ENCODE data around the gene TNPO2.

Gene TNPO2

DNA sequence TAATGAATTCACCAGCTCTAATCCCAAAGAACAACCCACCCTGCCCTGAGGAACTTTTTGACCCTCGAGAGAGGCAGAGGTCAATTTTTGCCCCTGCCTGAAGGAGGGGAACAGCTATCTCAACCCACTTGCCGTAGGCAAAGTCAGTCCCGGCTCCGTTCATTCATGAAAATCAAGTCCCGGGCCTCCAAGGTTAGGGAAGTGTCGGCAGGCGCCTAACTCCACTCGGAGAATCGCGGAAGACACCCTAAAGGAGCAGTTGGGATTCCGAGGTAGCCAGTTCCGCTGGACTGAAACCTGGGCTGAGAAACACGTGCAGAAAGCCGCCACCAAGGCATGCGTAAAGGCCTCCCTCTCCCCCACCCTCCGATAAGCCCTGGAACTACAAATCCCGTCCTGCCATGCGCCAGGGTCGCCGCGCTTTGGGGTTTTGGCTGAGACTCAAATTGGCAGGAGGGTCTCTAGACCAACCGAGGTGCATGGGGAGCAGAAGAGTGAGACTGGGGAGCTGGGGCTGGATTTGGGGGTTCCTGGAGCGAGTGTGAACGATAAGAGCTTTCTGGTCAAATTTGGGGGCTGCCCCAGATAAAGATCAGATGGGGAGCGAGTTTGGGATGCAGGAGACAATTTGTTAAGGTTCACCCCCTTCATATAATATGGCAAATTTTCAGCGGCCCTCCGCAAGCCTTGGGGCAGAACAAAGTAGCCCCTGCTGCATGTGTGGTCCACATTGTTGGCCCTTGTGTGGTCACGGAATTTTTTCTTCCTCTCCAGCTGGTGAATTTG, at the start of gene TNPO2:
Gene TNPO2 (minus strand): TSS at position 292 of the 786 bp plus-strand sequence. CDS start 2,955 bp downstream, outside the sequence.
- no peak for FAIRE-seq

DNA sequence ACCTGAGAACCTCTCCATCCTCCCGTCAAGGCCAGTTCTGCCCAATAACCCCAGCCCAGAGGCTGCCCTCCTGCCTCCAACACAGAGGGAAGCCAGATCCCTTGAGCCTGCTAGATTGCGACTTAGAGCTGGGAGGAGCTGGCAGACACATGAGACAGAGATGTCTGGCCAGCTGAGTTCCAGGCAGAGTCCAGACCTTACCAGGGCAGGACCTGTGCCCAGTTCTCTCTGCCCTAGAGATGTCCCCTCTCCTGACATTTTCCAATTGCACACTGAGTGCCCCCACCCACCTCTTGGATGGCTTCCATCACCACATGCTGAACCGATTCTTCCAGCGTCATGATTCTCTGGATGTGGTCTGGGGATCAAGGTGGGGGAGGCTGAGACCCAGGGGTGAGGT, 48.6 kb upstream of the TNPO2 start:
- no peak for FAIRE-seq

DNA sequence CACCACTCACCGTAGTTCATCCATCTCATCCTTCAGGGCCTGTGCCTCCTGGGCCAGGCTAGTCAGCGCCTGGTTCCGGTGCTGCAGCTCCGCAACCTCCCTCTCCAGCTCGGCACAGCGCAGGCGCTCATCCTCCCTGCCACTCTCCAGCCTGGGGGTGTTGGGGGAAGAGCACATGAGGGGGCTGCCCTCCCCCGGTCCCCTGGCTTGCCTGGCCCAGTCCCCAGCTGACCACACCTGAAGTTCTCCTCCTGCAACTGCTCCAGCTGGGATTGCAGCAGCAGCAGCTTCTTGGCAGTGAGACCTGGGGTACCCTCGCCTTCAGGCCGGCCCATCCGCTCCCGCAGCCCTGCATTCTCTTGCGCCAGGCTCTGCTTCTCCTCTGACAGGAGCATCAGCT, 47.2 kb upstream of the TNPO2 start:
- FAIRE-seq, result no peak

DNA sequence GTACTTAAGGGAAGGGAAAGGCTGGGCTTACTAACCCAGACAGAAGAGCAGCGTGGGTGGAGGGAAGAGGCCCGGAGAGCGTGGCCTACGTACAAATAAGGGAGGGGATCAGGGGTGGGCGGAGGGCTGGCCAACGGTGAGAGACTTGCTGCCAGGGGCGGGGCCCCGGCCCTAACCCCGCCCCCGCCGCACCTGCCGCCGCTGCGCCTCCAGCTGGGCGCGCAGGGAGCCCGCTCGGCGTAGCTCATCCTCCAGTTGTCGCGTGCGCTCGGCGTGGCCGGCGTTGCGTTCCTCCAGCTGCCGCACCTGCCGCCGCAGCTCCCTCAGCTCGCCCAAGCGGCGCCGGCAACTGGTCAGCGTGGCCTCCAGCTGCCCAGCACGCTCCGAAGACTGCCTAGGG, 46.0 kb upstream of the TNPO2 start:
- FAIRE-seq, result no peak

DNA sequence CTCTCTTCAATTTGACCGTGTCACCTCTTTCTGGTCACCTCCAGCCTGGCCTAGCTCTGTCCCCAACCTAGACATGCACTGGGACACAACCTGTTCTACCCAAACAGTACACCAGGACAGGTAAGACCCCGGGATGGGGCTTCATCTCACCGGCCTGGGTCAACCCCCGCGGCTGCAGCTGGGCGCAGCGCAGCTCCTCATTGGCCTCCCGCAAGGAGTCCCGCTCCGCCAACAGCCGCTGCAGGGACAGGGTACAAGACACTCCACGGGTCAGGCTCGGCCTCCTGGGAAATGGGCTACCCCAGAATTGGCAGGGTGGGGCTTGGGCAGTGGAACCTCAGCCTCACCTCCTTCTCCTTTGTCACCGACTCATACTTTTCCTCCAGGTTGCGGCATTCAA, 43.9 kb upstream of the TNPO2 start:
- FAIRE-seq, result no peak

DNA sequence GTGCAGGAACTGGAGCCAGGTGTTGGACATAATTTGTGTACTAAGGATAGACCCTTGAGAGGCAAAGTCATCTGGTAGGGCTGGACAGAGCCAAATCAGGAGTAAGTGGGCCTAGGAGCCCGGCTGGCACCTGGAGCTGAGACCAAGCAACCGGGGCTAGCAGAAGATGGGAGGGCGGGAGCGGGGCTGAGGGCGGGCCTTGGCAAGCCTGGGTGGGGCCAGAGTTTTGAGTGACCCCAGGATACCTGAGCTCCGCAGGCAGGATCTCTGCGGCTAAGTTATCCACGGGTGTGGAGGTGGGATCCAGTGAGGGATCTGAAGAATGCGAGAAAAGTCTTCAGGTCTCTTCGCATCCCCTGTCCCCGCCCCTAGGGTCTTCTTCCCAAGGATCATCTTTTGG, 43.4 kb upstream of the TNPO2 start:
- no peak for FAIRE-seq

DNA sequence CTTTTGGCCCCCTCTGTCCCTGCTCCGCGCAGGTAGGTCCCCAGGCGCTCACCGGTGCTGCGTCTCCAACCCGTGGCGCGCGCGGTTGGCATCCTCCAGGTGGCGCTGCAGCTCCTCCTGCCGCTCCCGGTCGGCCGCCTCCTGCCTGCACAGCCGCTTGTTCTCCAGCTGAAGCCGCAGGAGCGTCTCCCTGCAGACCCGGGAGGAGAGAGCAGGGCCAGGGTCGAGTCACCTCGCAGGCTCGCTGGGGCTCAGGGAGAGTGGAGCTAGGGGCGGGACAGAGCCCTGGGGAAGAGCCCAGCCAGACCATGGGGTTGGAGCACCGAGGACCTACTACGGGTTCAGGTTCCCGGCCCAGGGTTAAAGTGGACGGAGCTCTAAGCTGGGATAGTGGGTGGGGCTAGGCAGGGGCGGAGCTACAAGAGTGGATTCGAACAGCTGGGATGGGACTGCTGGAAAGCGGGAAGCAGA, 42.4 kb upstream of the TNPO2 start:
- no peak for FAIRE-seq

DNA sequence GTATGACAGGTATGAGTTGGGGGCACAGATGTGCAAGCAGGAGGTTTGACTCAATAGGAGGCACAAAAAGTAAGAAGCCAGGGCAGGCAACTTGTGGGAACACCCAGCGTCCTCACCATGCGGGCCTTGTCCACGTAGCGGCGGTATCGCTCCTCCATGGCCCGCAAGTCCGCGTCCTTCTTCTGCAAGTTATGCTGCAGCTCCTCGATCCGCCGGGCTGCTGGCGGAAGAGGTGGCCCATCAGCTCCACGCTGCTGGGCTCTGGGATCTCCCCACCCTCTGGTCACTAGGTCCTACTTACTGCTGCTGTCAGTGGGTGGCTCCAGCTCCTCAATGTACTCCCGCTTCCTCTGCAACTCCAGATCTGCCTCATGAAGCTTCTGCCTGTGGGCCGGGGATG, 41.0 kb upstream of the TNPO2 start:
- no peak for FAIRE-seq

DNA sequence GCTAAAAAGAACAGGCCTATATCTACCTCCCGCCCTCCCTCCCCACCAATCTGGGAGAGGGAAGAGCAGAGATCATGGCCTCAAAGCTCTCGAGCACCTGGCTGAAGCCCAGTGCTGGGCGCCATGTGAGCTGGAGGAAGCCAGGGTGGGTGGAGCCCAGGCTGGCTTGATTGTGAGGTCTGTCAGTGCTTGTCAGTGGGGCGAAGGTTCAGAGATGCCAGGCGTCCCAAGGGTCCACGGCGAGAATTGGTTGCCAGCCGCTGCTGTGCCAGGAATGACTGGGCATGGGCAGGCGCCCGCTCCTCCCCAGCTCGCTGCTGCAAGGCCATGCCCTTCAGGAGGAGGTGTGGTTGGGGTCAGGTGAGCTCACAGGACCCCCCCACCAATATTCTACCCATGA, 39.4 kb upstream of the TNPO2 start:
- FAIRE-seq, result no peak

DNA sequence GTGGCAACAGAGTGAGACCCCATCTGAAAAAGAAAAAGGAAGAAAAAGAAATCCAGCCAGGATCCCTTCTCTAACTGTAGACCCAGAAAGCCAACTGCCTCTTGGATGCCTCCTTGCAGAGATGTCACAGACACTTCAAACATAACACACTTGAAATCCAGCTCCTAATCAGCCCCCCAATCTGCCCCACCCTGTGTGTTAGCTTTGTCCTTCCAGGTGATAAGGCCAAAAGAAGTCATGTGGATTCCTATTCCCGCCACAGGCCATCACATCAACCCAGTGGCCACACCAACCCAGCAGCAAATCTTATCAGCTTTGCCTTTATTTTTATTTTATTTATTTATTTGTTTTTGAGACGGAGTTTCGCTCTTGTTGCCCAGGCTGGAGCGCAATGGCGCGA, 36.0 kb upstream of the TNPO2 start:
- no peak for FAIRE-seq

DNA sequence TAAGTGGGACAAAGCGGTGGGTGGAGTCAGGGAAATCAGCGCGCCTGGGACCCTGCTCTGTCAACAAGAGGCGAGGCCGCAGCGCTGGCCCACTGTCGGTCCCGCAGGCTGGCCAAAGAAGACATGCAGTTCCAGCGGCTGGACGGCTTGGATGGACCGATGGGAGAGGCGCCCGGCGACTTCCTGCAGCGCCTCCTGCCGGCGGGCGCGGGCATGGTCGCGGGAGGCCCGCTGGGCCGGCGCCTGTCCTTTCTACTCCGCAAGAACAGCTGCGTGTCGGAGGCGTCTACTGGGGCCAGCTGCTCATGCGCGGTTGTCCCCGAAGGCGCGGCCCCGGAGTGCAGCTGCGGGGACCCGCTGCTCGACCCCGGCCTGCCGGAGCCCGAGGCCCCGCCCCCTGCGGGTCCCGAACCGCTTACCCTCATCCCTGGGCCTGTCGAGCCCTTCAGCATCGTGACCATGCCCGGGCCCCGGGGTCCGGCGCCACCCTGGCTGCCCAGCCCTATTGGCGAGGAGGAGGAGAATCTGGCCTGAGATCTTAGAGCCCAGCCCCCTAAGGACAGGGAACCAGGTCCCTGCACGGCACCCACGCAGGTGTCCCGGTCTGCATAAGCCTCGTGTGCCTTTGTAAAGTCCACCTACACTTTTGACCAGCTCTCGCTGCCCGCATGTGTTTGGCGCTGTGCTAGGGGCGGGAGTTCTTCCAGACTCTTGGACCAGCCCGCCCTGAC, 34.0 kb upstream of the TNPO2 start:
- no peak for FAIRE-seq

DNA sequence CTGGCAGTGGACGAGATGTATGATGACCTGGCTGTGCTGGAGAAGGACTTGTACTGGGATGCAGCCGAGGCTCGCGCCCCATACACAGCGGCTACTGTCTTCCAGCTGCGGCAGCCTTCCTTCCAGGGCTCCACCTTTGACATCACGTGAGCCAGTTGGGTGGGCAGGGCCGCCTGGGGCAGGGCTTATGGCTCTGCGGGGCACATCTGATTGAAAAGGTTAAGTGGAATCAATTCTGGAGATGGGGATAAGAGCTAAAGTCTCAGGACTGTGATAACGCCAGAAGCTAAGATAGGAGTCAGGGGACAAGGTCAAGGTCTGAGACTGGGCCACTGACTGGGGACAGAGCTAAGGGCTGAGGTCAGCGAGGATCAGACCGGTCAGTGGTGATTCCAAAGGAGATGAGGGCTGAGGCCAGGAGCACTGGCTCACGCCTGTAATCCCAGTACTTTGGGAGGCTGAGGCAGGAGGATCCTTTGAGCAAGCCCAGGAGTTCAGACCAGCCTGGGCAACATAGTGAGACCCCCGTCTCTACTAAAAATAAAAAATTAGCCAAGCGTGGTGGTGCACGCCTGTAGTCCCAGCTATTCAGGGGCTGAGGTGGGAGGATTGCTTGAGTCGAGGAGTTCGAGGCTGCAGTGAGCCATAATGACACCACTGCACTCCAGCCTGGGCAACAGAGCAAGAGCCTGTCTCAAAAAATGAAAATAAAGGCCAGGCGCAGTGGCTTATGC, 32.6 kb upstream of the TNPO2 start:
- FAIRE-seq, result no peak

DNA sequence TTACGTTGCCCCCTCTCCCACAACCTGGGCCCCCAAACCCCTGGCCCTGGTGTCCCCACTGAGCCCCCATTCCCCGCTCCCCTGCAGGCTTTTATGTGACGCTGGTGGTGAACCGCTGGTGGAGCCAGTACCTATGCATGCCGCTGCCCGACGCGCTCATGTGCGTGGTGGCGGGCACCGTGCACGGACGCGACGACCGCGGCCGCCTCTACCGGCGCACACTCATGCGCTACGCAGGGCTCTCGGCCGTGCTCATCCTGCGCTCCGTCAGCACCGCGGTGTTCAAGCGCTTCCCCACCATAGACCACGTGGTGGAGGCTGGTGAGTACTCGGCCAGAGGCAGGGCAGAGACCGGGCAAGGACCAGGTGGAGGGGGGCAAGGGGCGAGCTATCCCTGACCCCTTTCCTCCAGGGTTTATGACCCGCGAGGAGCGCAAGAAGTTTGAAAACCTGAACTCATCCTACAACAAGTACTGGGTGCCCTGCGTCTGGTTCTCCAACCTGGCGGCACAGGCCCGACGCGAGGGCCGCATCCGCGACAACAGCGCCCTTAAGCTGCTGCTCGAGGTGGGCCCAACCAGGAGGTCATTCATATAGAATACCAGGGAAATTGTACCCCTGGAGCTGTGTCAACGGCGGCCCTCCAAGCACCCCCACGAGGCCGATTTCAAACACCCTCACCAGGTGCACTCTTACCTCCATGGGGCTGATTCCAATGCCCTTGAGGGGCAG, 30.9 kb upstream of the TNPO2 start:
- FAIRE-seq, result no peak

DNA sequence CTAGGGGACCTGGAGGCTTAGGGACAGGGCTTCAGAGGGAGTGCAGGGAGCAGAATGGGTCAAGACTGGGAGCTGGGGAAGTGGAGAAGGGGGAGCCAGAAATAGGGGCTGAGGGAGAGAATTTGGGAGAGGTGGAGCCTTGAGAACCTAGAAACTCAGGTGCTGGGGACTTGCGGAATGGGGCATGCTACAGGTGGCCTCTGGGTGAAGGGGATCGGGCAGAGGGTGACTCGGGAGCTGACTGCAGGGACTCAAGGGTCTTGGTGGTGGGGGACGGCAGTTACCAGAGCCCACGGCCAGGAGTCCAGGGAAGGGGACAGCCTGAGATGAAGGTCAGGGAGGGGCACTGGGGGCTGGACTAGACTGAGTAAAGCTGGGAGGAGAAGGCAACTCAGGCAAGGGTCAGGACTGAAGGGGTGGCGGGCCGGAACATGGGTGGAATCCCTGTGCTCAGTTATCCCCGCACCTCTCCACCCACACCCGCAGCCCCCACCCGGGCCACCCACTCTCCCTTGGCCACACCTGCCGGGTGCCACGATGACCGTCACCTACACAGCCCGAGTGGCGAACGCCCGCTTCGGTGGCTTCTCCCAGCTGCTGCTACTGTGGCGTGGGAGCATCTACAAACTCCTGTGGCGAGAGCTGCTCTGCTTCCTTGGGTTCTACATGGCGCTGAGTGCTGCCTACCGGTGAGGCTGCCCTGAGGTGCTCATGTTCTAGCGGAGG, 28.5 kb upstream of the TNPO2 start:
- no peak for FAIRE-seq

DNA sequence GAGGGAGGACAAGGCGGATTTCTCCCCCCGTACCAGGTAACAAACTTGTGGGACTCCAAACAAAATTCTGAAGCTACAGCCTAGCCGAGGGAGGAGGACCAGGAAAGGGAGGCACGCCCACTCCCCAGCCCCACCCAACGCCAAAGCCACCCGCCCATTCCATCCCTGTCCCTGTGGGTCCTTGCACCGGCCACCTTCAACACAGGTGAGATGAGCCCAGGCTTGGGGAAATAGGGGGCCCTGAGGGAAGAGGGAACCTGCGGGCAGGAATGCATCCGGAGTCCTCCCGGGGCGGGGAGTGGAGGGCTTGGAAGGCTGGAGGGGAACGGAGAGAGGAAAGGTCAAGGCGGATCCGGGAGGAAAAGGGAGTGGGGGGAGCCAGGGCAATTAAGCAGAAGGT, 27.9 kb upstream of the TNPO2 start, which contains the start of gene BEST2:
Gene BEST2 (plus strand): TSS at position 157 of the 400 bp plus-strand sequence. CDS start 802 bp downstream, outside the sequence.
- no peak for FAIRE-seq

DNA sequence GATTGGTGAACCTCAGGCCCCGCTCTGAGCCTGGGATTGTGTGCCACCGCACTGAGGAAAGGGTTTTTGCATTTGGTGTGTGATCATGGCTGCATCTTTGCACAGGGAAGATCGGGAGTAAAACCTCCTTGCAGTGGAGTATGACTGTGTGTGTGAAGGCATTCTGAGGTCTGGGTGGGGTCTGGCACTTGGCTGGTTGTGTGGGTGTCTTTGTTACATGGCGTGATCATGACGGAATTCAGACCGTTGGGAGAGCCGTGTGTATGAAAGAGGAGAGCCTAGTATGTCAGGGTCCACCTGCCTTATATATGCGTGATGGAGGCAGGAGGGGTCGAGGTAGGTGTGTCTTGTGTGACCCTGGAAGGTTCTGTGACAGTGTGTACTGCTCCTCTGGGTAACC, 27.1 kb upstream of the TNPO2 start:
- no peak for FAIRE-seq

DNA sequence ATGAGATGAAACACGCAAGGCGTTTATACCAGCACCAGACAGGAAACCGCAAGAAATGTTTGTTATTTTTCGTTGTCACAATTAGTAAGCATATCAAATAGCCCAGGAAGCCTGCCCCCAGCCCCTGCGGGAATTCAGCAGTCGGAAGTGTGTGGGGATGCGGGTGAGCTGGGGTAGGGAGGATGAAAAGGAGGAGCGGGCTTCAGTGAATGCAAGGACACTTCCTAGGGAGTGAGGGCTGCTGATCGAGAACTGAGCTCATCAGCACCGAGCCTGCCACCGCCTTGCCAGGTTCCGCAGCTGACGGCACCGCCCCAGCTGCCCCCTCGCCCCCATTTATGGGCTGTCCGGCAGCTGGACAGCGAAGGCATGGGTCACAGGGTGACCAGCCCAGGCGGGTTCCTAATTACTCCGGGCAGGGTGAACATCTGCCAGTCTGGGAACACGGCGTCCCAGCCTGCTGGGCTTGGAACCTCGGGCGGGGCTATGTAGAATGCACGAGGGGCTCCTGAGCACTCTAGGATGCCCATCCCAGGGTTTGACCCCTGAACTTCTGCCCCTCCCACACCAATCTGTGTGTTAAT, 26.3 kb upstream of the TNPO2 start:
- FAIRE-seq, result no peak

DNA sequence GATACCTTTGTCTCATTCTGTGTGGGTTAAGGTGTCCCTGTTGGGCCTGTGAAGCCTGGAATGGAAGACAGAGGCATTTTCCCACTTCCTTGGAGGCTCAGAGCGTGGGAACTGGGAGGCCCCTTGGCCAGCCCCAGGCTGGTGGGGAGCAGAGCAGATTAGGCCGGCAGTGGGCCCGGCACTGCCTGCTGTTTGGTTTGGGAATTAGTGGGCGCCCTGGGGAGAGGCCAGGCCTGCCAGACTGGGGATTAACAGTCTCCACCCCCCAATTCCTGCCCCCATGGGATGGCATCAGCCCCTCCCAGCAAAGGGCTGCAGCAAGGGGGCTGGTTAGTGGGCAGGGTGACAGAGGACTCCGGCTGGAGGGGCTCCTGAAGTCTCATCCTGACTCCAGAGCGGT, 24.8 kb upstream of the TNPO2 start:
- no peak for FAIRE-seq

DNA sequence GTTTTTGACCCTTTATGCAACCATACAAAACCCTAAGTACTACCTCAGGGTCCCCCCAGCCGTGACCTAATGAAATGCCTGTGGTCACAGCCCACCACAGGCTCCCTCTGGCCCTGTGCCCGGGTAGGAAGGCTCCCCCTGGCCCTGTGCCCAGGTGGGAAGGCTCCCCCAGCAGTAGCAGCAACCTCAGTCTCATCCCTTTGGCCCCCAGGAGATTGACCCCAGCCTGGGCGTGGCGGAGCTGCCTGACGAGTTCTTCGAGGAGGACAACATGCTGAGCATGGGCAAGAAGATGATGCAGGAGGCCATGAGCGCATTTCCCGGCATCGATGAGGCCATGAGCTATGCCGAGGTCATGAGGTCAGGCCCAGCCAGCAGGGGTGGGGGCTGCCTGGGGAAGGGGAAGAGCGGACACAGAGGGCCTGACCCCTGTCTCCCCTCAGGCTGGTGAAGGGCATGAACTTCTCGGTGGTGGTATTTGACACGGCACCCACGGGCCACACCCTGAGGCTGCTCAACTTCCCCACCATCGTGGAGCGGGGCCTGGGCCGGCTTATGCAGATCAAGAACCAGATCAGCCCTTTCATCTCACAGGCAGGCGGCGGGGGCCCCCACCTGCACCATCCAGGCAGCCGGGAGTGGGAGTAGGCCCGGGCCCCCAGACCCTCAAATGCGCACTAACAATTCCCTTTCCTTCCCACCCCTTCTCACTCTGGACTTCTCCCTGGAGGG, 21.6 kb upstream of the TNPO2 start:
- FAIRE-seq, result no peak

DNA sequence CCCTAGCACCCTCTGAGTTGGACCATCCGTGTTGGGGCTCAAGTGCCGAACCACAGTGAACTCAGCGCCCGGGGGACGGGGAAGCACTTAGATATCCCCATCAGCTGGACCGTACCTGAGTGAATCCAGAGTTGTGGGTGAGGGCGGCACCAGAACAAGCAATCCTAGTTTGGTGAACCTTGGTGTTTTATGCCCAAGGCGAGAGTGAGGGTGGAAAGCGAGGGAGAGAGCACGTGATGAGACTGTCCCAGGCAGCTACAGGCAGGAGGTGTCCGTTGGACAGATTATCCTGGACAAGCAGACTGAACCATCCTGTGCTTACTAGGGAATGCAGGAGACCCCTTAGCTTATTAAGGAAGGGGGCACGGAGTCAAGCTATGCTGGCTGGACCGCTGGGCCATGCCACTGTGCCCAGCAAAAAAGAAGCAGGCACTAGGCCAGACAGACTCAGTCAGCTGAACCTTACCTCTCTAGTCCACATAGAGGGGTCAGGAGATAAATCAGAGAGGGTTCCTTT, 14.2 kb upstream of the TNPO2 start:
- no peak for FAIRE-seq

All from A204.1 (cell line).